OCI-LY1 (cell line): Measurements from ENCODE around the gene LTF.

Experiments used
- H2AFZ ChIP-seq: fragments of 200-600 bp; sonication (generic), shearing (Covaris generic); 2 replicates; pipeline ENCODE4 v1.6.0; 2014; ENCODE audit warnings: antibody characterized with exemption, mild to moderate bottlenecking, low read length
- H3F3A ChIP-seq: fragments of 200-600 bp; sonication (generic), shearing (Covaris generic); 2 replicates; pipeline ENCODE4 v1.6.0; 2014; ENCODE audit warnings: mild to moderate bottlenecking, antibody characterized with exemption, low read length, moderate library complexity; ENCODE audit not compliant: insufficient read depth
- H3K27ac ChIP-seq: fragments of 200-600 bp; sonication (generic); 2 replicates; pipeline ENCODE4 v1.5.1; 2014; ENCODE audit warnings: low read length, mixed run types, mild to moderate bottlenecking, low read depth; ENCODE audit not compliant: poor library complexity, severe bottlenecking
- H3K27me3 ChIP-seq: fragments of 200-600 bp; sonication (generic); 2 replicates; pipeline ENCODE4 v1.6.0; 2014; ENCODE audit warnings: antibody characterized with exemption, mild to moderate bottlenecking, low read length, moderate library complexity; ENCODE audit not compliant: insufficient read depth
- H3K36me3 ChIP-seq: fragments of 200-600 bp; sonication (generic); 2 replicates; pipeline ENCODE4 v1.6.1; 2014; ENCODE audit warnings: mild to moderate bottlenecking, antibody characterized with exemption, low read length, moderate library complexity, mixed read lengths; ENCODE audit not compliant: insufficient read depth
- H3K4me1 ChIP-seq: fragments of 200-600 bp; sonication (generic); 2 replicates; pipeline ENCODE4 v1.5.1; 2014; ENCODE audit warnings: mild to moderate bottlenecking, low read length, moderate library complexity; ENCODE audit not compliant: insufficient read depth, severe bottlenecking
- H3K4me2 ChIP-seq: fragments of 200-600 bp; sonication (generic), shearing (Covaris generic); 2 replicates; pipeline ENCODE4 v1.6.1; 2014; ENCODE audit warnings: low read length
- H3K4me3 ChIP-seq: fragments of 200-600 bp; sonication (generic); 2 replicates; pipeline ENCODE4 v1.5.1; 2014; ENCODE audit warnings: low read length, low read depth, mild to moderate bottlenecking, mixed read lengths; ENCODE audit not compliant: poor library complexity, severe bottlenecking
- H3K79me2 ChIP-seq: fragments of 200-600 bp; shearing (Covaris generic); 2 replicates; pipeline ENCODE4 v1.6.1; 2016; ENCODE audit warnings: mixed run types, low read length, mixed read lengths; ENCODE audit not compliant: insufficient read depth
- H3K9ac ChIP-seq: fragments of 200-600 bp; sonication (generic), shearing (Covaris generic); 2 replicates; pipeline ENCODE4 v1.6.1; 2014; ENCODE audit warnings: mild to moderate bottlenecking, low read length, mixed read lengths
- H3K9me2 ChIP-seq: fragments of 200-600 bp; sonication (generic), shearing (Covaris generic); 2 replicates; pipeline ENCODE4 v1.6.1; 2014; ENCODE audit warnings: low read depth, mild to moderate bottlenecking, low read length, mixed read lengths
- H3K9me3 ChIP-seq: fragments of 200-600 bp; shearing (Covaris generic); 2 replicates; pipeline ENCODE4 v1.6.1; 2014; ENCODE audit warnings: low read length, mixed read lengths
- H4K20me1 ChIP-seq: fragments of 200-600 bp; sonication (generic), shearing (Covaris generic); 2 replicates; pipeline ENCODE4 v1.6.0; 2016; ENCODE audit warnings: mild to moderate bottlenecking, low read length; ENCODE audit not compliant: insufficient read depth
- EZH2 ChIP-seq: fragments of 200-600 bp; sonication (generic), shearing (Covaris generic); IDR thresholded peaks from 2 replicates; pipeline ENCODE4 v1.8.0; 2017; ENCODE audit warnings: borderline replicate concordance, mixed run types, mild to moderate bottlenecking, antibody characterized with exemption, low read length, moderate library complexity, mixed read lengths
- TF ChIP-seq, protein P1 (sequence below): fragments of 200-600 bp; sonication (generic), shearing (Covaris generic); IDR thresholded peaks from 2 replicates; pipeline ENCODE4 v1.5.1; 2017; ENCODE audit warnings: mild to moderate bottlenecking, antibody characterized with exemption, low read length, moderate library complexity, mixed read lengths

Gene LTF

DNA sequence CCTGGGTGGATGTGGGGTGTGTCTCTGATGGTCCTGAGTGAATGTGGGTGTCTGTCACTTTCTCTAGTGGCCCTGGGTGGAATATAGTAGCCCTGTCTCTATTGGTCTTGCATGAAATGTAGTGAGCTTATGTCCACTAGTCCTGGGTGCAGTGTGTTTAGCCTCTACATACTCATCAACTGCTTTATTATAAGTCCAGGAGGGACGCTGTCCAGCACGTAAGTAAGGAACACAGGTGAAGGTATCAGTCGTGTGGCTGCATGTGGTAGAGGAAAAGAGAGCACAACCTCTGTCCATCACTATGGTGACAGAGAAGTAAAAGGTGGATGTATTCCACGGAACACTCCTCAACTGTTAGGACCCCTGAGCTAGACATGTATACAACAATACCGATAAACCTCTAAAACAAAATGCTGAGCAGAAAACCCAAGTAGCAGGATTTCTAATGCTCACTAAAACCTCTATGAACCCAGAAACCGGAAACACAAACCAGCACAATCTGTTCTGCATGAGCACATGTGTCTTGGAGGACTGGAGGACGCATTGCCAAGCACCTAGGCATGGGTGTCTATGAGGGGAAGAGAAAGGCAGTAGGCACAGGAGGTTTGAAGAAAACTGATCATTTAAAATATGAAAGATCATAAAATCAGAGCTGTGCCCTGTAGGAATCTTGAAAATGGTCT lies 11.0 kb downstream of the LTF start:
- no peaks in the 10 kb centered on the region for H3K9me3 ChIP-seq
- no peak overlapping the region for H3K4me2 ChIP-seq
- no peaks in the 10 kb centered on the region for H3K79me2 ChIP-seq
- no peak overlapping the region for H3K27ac ChIP-seq
- no peak overlapping the region for H2AFZ ChIP-seq
- H3K27me3 ChIP-seq: no peaks in the 10 kb centered on the region
- H4K20me1 ChIP-seq: no peaks in the 10 kb centered on the region
- H3F3A ChIP-seq: no peaks in the 10 kb centered on the region
- H3K4me1 ChIP-seq: no peaks in the 10 kb centered on the region
- TF ChIP-seq, protein P1, sequence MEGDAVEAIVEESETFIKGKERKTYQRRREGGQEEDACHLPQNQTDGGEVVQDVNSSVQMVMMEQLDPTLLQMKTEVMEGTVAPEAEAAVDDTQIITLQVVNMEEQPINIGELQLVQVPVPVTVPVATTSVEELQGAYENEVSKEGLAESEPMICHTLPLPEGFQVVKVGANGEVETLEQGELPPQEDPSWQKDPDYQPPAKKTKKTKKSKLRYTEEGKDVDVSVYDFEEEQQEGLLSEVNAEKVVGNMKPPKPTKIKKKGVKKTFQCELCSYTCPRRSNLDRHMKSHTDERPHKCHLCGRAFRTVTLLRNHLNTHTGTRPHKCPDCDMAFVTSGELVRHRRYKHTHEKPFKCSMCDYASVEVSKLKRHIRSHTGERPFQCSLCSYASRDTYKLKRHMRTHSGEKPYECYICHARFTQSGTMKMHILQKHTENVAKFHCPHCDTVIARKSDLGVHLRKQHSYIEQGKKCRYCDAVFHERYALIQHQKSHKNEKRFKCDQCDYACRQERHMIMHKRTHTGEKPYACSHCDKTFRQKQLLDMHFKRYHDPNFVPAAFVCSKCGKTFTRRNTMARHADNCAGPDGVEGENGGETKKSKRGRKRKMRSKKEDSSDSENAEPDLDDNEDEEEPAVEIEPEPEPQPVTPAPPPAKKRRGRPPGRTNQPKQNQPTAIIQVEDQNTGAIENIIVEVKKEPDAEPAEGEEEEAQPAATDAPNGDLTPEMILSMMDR: no peak
- TF ChIP-seq EZH2: no peak
- H3K9ac ChIP-seq: no peak overlapping the region
- no peak overlapping the region for H3K4me3 ChIP-seq
- no peaks in the 10 kb centered on the region for H3K9me2 ChIP-seq
- no peaks in the 10 kb centered on the region for H3K36me3 ChIP-seq

DNA sequence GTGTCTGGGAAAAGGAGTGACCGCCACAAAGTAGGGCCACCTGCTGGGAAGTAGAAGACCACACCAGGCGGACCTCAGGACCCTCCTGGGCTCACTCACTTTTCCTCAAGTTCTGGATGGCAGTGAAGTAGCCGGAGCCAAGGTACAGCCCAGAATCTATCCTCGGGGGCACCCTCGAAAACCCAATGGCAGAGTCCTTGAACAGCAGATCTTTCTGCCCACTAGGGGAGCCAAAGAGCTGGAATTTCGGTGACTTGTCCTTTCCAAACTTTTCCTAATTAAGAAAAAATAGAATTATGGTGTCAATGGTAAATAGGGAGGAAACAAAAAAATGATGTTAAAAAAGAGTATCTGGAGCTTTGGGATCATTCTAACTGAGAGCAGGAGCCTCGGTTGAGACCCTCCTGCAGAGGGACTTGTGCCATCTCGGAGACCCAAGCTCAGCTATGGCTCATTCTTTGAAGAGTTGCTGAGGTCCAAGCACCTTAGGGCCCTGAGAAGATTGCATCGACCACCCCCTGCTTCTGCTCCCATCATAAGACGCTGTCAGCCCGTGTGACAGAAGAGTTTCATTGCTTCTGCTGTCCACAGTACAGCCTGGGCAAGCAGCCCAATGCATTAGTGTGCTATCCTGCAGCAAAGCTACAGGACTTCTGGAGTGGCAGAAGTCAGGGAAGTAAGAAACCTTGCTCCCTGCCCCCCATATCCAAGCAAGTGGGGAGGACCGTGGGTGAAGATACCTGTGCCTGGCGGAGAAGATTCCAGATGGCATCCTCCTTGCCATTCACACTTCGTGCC lies 14.8 kb downstream of the LTF start:
- H3K9me2 ChIP-seq: no peaks in the 10 kb centered on the region
- H3K27ac ChIP-seq: no peak overlapping the region
- no peaks in the 10 kb centered on the region for H4K20me1 ChIP-seq
- H3K9ac ChIP-seq: no peak overlapping the region
- no peaks in the 10 kb centered on the region for H3K9me3 ChIP-seq
- no peak overlapping the region for H2AFZ ChIP-seq
- H3F3A ChIP-seq: no peaks in the 10 kb centered on the region
- H3K79me2 ChIP-seq: no peaks in the 10 kb centered on the region
- H3K4me3 ChIP-seq: no peak overlapping the region
- TF ChIP-seq EZH2: no peak
- TF ChIP-seq, protein P1: peak; percentile 63
- no peaks in the 10 kb centered on the region for H3K36me3 ChIP-seq
- no peak overlapping the region for H3K4me2 ChIP-seq
- no peaks in the 10 kb centered on the region for H3K4me1 ChIP-seq
- H3K27me3 ChIP-seq: no peaks in the 10 kb centered on the region; the same call in 1 of the 2 replicates

DNA sequence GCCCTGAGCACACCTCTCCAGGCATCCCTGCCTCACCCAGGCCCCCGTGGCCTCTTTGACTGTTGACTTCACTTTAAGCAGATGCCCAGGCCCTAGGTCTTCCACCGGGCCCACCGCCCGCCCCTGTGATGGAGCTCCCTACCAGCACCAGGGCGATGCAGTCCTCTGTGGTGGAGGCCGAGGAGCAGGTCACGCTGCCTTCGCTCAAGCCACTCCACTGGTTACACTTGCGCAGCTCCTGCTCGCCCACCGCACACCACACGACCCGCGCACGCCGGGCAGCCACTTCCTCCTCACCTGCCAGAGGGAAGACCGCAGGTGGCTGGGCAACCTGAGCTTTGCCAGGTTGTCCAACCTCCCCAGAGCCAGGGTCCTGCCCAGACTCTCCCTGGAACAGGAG lies 16.0 kb downstream of the LTF start:
- Histone ChIP-seq H3K27me3 (no peaks in the 10 kb centered on the region; the same call in 1 of the 2 replicates), H3K4me2 (no peak overlapping the region), H3F3A (no peaks in the 10 kb centered on the region), H3K9ac (no peak overlapping the region), H2AFZ (no peak overlapping the region), H3K27ac (no peak overlapping the region), H4K20me1 (no peaks in the 10 kb centered on the region), H3K4me1 (no peaks in the 10 kb centered on the region), H3K4me3 (no peak overlapping the region), H3K36me3 (no peaks in the 10 kb centered on the region), H3K79me2 (no peaks in the 10 kb centered on the region), H3K9me2 (no peaks in the 10 kb centered on the region), H3K9me3 (no peaks in the 10 kb centered on the region)
- TF ChIP-seq EZH2: no peak
- TF ChIP-seq, protein P1: no peak
